Uterus (tissue), 4 donors: ENCODE results near the gene KANSL1. TPM values are rescaled to one million over a fixed set of nuclear protein-coding genes. Genes with fewer than 3 reads are reported as not detected.

Source experiments
- DNase-seq, 2 donors: peaks; one replicate each; pipeline ENCODE4 v3.0.0-alpha.2; 2019 to 2020
- H3K27ac ChIP-seq, 2 donors: fragments of 200-600 bp; sonication (generic); 1 replicate in 1 of 2; 2 replicates in 1 of 2; pipeline ENCODE4 v1.5.1; 2016 to 2018
- H3K27me3 ChIP-seq, 2 donors: fragments of 200-600 bp; sonication (generic); one replicate each; pipeline ENCODE4 v1.5.1; 2018 to 2019; ENCODE audit warnings: control low read depth in 1 of 2
- H3K36me3 ChIP-seq, 2 donors: fragments of 200-600 bp; sonication (generic); one replicate each; pipeline ENCODE4 v1.5.1; 2019; ENCODE audit warnings: control low read depth in 1 of 2
- H3K4me1 ChIP-seq, 2 donors: fragments of 200-600 bp; sonication (generic); one replicate each; pipeline ENCODE4 v1.5.1; 2018 to 2019; ENCODE audit warnings: control low read depth in 1 of 2
- H3K4me3 ChIP-seq, 2 donors: fragments of 200-600 bp; sonication (generic); 1 replicate in 1 of 2; 2 replicates in 1 of 2; pipeline ENCODE4 v1.5.1; 2018 to 2019; ENCODE audit warnings: mild to moderate bottlenecking in 1 of 2
- H3K9me3 ChIP-seq, 2 donors: fragments of 200-600 bp; sonication (generic); one replicate each; pipeline ENCODE4 v1.5.1; 2019; ENCODE audit warnings: control low read depth in 1 of 2
- POLR2A ChIP-seq, 2 donors: fragments of 450-650 bp; IDR thresholded peaks; one replicate each; pipeline ENCODE4 v1.6.1; 2016; ENCODE audit warnings: antibody characterized with exemption in 2 of 2, mild to moderate bottlenecking in 1 of 2, moderate library complexity in 1 of 2
- intact Hi-C: fragments of 100-400 bp; cut with DNase I; formaldehyde crosslinking; loops from one replicate; pipeline ENCODE4 v1.15.1; 2023; ENCODE audit warnings: low total_unique reads
- total RNA-seq, 4 donors: library from RNA; depleted of rRNA in 3 of 4; stranded (reverse); fragments of >200 nt in 3 of 4; gene quantifications; one replicate each; pipeline versions ENCODE4 v1.1.0 to v1.2.4, GENCODE V29; 2014 to 2023
- TF ChIP-seq, protein P1 (sequence below), 4 experiments: fragments of 200-600 bp in 2 of 4; fragments of 450-650 bp in 2 of 4; sonication (generic) in 2 of 4; IDR thresholded peaks; one replicate each; pipeline ENCODE4 v1.5.1; 2016 to 2019; ENCODE audit warnings: antibody characterized with exemption in 4 of 4, mild to moderate bottlenecking in 2 of 4, moderate library complexity in 1 of 4
- donor health status: DM: yes; HTN: yes; CAD: no.

The KANSL1 gene
- total RNA-seq, 4 donors from 2014 or later = 55.8 to 192 (median 146) TPM

DNA sequence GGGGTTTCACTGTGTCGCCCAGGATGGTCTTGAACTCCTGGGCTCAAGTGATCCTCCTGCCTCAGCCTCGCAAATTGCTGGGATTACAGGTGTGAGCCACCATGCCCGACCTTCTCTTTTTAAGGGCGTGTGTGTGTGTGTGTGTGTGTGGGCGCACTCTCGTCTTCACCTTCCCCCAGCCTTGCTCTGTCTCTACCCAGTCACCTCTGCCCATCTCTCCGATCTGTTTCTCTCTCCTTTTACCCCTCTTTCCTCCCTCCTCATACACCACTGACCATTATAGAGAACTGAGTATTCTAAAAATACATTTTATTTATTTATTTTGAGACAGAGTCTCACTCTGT is 190.3 kb downstream of the KANSL1 start:
- no peak overlapping the region for H3K4me3 ChIP-seq
- intact Hi-C loops = loop anchor here (5.0 kb wide), 1 partner anchor 209 kb away; no protein-coding TSS in a partner anchor
- H3K27ac ChIP-seq = no peak overlapping the region
- H3K27me3 ChIP-seq = no peaks in the 10 kb centered on the region
- TF ChIP-seq, protein P1, sequence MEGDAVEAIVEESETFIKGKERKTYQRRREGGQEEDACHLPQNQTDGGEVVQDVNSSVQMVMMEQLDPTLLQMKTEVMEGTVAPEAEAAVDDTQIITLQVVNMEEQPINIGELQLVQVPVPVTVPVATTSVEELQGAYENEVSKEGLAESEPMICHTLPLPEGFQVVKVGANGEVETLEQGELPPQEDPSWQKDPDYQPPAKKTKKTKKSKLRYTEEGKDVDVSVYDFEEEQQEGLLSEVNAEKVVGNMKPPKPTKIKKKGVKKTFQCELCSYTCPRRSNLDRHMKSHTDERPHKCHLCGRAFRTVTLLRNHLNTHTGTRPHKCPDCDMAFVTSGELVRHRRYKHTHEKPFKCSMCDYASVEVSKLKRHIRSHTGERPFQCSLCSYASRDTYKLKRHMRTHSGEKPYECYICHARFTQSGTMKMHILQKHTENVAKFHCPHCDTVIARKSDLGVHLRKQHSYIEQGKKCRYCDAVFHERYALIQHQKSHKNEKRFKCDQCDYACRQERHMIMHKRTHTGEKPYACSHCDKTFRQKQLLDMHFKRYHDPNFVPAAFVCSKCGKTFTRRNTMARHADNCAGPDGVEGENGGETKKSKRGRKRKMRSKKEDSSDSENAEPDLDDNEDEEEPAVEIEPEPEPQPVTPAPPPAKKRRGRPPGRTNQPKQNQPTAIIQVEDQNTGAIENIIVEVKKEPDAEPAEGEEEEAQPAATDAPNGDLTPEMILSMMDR (IDR thresholded peaks at IDR 0.05) = no peak
- no peak for TF ChIP-seq POLR2A (IDR thresholded peaks at IDR 0.05)
- no peak for DNase-seq
- H3K4me1 ChIP-seq = no peaks in the 10 kb centered on the region
- no peaks in the 10 kb centered on the region for H3K9me3 ChIP-seq
- H3K36me3 ChIP-seq = no peaks in the 10 kb centered on the region

DNA sequence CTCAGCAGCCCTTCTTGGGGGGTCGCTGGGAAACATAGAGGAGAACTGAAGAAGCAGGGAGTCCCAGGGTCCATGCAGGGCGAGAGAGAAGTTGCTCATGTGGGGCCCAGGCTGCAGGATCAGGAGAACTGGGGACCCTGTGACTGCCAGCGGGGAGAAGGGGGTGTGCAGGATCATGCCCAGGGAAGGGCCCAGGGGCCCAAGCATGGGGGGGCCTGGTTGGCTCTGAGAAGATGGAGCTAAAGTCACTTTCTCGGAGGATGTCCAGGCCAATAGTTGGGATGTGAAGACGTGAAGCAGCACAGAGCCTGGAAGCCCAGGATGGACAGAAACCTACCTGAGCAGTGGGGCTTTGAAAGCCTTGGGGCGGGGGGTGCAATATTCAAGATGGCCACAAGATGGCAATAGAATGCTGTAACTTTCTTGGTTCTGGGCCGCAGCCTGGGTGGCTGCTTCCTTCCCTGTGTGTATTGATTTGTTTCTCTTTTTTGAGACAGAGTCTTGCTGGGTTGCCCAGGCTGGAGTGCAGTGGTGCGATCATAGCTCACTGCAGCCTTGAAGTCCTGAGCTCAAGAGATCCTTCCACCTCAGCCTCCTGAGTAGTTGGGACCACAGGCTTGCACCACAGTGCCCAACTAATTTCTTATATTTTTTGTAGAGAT is 190.8 kb downstream of the KANSL1 start:
- no peaks in the 10 kb centered on the region for H3K36me3 ChIP-seq
- H3K9me3 ChIP-seq = no peaks in the 10 kb centered on the region
- TF ChIP-seq POLR2A (IDR thresholded peaks at IDR 0.05) = no peak
- TF ChIP-seq, protein P1 (IDR thresholded peaks at IDR 0.05) = peak; percentile 94 to 97 (median 94)
- H3K27ac ChIP-seq = no peak overlapping the region
- H3K27me3 ChIP-seq = no peaks in the 10 kb centered on the region
- H3K4me3 ChIP-seq = no peak overlapping the region
- intact Hi-C loops = loop anchor here (5.0 kb wide), 1 partner anchor 210 kb away; no protein-coding TSS in a partner anchor
- peak; percentile 65 to 68 for DNase-seq
- no peaks in the 10 kb centered on the region for H3K4me1 ChIP-seq

DNA sequence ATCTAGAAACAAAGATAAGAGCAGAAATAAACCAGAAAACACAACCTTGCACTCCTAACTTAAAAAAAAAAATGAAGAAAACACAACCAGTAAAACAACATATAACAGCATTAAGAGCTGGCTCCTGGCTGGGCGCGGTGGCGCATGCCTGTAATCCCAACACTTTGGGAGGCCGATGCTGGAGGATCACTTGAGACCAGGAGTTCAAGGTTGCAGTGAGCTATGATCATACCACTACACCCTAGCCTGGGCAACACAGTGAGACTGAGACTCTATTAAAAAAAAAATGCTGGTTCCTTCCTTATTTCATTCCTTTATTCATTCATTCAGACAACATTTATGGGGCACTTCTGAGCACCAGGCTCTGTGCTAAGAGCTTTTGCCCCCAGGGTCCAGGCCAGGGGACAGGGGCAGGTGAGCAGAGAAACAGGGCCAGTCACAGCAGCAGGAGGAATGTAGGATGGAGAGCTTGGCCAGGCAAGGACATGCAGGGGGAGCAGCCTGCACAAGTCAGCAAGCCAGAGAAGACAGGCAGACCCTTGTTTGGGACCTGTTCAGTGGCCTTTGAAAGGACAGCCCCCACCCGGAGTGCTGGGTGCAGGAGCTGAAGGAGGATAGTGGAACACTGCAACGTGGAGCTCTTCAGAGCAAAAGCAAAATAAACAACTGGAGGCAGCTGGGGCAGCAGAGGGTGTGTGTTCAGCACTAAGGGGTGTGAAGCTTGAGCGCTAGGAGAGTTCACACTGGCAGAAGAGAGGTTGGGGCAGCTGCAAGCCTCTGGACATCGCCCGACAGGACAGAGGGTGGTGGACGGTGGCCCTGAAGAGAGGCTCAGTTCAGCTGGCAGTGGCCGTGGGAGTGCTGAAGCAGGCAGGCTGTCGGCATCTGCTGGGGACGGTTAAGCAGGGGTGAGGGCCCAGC is 191.6 kb downstream of the KANSL1 start:
- Histone ChIP-seq H3K4me1 (no peaks in the 10 kb centered on the region), H3K27me3 (no peaks in the 10 kb centered on the region), H3K36me3 (no peaks in the 10 kb centered on the region), H3K4me3 (no peak overlapping the region), H3K27ac (no peak overlapping the region), H3K9me3 (no peaks in the 10 kb centered on the region)
- no peak for DNase-seq
- intact Hi-C loops = loop anchor here (5.0 kb wide), 1 partner anchor 211 kb away; no protein-coding TSS in a partner anchor
- no peak for TF ChIP-seq POLR2A (IDR thresholded peaks at IDR 0.05)
- TF ChIP-seq, protein P1 (IDR thresholded peaks at IDR 0.05) = no peak

DNA sequence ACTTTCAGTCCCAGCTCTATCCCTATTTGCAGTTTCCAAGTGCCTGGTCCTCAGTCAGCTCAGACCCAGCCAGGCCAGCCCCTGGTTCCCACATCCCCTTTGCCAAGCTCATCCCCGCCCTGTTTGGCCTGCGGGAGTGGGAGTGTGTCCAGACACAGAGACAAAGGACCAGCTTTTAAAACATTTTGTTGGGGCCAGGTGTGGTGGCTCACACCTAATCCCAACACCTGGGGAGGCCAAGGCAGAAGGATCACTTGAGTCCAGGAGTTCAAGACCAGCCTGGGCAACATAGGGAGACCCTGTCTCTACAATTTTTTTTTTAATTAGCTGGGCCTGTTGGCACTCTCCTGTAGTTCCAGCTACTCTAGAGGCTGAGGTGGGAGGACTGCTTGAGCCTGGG is 192.5 kb downstream of the KANSL1 start:
- no peak overlapping the region for H3K4me3 ChIP-seq

More for the DNA sequence above, 192.5 kb downstream of the KANSL1 start:
- no peaks in the 10 kb centered on the region for H3K9me3 ChIP-seq
- no peaks in the 10 kb centered on the region for H3K4me1 ChIP-seq
- no peak overlapping the region for H3K27ac ChIP-seq
- no peaks in the 10 kb centered on the region for H3K36me3 ChIP-seq
- no peak for DNase-seq
- intact Hi-C loops = loop anchor here (5.0 kb wide), 1 partner anchor 212 kb away; no protein-coding TSS in a partner anchor
- H3K27me3 ChIP-seq = no peaks in the 10 kb centered on the region
- TF ChIP-seq POLR2A (IDR thresholded peaks at IDR 0.05) = no peak
- TF ChIP-seq, protein P1 (IDR thresholded peaks at IDR 0.05) = no peak
